Left renal pelvis (tissue), 4 donors: ENCODE data around the gene SUN2. TPM values are rescaled to one million over a fixed set of nuclear protein-coding genes. Genes with fewer than 3 reads are reported as not detected.
"Not testable (repeated sequence)": the region's sequence is repeated elsewhere in the genome, so short reads cannot be mapped to it uniquely, and the experiment has no call there.

Source experiments
- DNase-seq, 4 donors: peaks; one replicate each; pipeline ENCODE4 v3.0.0-alpha.2; 2013; ENCODE audit warnings: low read depth in 4 of 4, low spot score in 3 of 4
- polyA plus RNA-seq, 4 donors: library from polyadenylated mRNA; unstranded; fragments of 120-200 nt; gene quantifications; one replicate each; pipeline ENCODE4 v1.2.1, GENCODE V29; 2013; ENCODE audit not compliant: insufficient read length in 4 of 4

The SUN2 gene, protein sequence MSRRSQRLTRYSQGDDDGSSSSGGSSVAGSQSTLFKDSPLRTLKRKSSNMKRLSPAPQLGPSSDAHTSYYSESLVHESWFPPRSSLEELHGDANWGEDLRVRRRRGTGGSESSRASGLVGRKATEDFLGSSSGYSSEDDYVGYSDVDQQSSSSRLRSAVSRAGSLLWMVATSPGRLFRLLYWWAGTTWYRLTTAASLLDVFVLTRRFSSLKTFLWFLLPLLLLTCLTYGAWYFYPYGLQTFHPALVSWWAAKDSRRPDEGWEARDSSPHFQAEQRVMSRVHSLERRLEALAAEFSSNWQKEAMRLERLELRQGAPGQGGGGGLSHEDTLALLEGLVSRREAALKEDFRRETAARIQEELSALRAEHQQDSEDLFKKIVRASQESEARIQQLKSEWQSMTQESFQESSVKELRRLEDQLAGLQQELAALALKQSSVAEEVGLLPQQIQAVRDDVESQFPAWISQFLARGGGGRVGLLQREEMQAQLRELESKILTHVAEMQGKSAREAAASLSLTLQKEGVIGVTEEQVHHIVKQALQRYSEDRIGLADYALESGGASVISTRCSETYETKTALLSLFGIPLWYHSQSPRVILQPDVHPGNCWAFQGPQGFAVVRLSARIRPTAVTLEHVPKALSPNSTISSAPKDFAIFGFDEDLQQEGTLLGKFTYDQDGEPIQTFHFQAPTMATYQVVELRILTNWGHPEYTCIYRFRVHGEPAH
- 10 to 100 TPM; 48.2 to 72.2 (median 51.9) TPM for polyA plus RNA-seq

DNA sequence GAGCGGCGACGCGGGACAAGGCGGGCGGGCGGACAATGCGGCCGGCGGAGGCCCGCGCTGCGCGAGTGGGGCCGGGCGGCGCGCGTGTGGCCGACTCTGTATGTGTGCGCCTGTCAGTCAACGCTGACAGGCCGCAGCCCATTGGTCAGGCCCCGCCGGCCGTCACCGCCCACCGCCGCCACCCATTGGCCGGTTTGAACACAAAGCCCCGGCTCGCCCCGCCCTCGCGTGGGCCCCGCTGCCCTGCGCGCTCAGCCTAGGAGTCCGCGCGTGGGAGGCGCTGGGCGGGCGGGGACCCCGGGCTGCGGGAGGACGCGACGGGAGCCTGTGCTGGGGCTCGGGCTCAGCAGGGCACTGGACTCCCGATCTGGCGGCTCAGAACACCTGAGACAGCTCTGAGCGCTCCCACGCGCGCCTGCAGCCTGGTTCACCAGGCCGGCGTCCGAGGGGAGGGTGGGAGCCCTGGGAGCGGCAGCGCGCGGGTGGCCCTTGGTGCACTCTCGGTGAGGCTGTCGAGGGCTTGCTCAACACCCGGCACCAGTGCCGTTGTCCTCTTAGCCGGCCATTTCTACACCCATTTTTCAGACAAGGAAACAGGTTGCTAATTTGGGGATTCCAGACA, at the start of gene SUN2:
Gene SUN2 (minus strand): TSS at position 88 of the 622 bp plus-strand sequence. CDS start 3,370 bp downstream, outside the sequence.
- DNase-seq, result peak; percentile 61 to 78 (median 74)

DNA sequence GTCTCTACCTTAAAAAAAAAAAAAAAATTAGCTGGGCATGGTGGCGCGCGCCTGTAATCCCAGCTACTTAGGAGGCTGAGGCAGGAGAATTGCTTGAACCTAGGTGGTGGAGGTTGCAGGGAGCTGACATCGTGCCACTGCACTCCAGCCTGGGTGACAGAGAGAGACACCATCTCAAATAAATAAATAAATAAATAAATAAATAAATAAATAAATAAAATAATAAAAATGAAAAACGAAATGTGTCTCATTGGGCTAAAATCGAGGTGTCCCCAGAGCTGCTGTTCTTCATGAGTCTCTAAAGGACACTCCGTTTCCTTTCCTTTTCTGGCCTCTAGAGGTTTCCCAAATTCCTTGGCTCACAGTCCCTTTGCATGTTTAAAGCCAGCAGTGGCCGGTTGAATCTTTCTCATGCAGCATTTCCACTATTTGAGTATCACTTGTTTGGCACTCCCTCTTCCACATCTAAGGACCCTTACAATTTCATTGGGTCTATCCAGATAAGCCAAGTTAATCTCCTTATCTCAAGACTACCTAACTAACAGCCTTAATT, 49.3 kb upstream of the SUN2 start:
- not testable (repeated sequence) for DNase-seq

DNA sequence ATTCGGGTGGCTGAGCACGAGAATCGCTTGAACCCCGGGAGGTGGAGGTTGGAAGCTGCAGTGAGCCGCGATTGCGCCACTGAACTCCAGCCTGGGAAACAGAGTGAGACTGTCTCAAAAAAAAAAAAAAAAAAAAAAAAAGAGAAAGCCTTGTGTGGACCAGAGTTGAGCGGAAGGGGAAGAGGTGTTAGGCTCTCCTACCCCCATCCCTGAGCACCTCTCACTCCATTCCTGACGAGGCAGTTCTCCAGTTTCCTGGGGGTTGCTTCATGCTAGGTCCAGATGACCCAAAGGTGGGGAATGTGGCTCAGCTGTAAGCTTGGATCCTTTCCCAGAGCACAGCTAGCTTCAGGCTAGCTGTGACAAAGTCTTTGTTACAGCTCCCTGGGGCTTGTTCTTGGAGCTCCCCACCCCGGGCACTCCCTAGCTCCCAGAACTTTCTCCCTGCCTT, 46.9 kb upstream of the SUN2 start:
- DNase-seq, result no peak

DNA sequence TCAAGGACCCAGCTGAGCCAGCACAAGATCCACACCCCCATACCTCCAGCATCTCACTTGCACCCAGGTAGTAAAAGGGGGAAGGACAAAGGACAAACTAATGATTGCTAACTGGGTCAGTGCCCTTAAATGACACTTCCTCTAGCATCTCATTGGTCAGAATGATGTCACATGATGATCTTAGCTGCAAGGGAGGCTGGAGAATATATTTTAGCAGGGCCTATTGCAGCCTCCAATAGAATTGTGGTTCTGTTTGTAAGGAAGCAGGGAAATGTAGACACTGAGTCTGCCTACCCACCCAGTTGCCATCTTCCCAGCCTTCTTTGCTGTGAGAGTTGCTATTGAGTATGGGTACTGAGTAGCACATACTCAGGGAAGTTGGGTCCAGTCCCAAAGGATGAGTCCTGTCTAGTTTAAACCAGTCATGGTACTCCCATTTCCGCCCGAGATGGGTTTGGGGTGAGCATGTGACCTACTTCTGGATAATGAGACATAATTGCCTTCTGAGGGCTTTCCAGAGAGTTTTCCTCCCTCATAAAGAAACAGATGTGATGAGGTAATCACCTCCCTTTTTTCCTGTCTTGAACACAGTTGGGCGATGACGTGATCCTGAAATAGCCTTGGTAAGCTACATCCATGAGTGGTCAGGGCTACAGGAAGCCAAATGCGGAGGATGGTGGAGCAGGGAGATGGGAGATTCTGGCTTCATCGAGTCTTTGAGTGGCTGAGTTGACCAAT, 43.6 kb upstream of the SUN2 start:
- no peak for DNase-seq

DNA sequence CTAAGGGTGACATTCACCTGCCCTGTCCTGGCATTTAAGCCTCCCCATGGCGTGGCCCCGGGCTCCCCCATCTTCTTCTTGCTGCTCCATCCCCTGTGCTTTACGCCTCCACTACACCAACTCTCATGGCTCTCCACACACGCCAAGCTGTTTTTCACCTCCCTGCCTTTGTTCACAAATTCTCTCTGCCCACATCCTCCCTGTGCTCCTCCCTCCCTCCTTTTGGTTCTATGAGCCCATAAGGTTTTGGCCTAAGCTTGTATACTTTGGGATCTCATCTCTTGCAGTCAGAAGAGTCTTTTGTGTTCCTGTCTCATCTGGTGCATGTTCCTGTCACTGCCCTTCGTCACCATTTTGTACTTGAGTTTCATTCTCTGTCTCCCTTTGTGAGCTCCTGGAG, 42.7 kb upstream of the SUN2 start:
- DNase-seq, result no peak

DNA sequence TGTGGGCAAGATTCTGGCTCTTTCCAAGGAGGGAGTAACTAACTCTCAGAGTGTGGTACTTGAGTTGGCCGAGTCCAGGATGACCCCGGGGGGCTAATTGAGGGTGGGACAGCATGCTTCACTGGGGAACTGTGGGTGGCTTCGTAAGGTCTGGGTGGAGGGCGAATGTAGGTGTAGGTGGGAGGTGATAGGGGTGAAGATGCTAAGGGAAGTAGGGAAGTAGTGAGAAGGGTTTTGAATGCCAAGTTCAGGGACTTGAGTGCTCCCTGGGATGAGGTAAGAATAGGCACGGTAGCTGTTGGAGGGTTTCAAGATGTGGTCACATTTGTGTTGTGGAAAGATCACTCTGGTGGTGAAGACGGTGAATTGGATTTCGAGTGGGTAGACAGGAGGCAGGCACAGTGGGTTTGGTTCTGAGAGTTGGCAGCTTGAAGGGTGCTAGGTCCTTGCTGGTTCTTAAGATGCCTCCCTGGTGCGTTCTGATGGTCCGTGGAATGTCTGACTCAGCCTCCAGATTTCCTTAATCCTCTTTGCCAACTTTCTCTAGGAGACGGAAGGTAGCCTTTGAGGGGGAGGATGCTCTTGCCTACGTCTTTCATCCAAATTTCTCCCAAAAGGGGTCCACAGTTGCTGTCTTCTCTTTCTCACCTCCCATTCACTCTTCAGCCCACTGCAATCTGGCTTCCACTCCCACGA, 40.6 kb upstream of the SUN2 start:
- DNase-seq, result no peak

DNA sequence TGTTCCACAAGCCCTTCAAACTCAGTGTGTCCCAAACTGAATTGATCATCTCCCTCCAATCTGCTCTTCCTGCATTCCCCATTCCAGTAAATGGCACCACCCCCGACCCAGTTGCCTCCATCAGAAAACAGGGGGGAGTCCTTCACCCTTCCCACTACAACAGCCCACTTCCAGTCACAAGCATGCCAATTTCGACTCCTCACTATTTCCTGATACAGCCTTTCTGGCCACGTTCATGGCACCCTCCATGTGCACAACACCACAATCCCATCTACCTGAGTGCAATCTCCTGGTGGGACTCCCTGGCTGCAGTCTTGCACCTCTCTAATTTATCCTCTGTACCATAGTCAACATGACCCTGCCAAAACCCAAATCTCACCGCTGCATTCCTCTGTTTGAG, 39.8 kb upstream of the SUN2 start:
- no peak for DNase-seq

DNA sequence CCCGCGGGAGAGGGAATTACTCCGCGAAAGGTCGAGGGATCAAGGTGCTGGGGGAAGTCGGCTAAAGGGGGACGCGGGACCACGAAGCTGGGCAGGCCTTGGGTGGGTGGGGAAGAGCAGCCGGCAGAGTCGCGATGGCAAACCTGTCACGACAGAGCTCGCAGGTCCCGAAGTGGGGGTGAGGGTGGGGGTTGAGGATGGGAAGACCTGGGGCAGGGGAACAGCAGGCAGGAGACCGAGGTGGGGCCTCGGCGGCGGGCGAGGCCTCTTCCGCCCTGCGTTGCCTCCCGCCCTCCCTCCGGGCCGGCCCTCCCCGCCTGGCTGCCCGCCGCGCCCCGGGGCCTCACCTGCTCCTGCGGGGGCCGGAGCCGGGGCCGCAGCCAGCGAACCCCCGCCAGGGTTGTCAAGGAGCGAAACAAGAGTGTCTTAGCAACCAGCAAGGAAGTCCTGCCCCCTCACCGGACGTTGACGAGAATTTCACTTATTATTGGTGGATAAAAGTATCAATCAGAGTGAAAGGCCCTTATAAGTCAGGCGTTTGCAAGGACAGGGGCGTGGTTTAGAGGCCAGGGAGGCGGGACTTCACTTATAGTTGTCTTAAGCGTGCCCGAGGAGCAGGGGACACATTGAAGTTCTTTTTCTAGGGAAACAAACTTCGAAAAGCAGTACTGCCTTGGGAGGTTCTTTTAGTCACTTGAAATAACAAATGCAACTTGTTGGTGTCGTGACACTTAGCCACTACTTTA, 38.1 kb upstream of the SUN2 start, which contains the start of gene DNAL4:
Gene DNAL4 (minus strand): TSS at position 423 of the 746 bp plus-strand sequence. CDS start 11,412 bp downstream, outside the sequence.
- peak; percentile 95 to 98 (median 96) for DNase-seq

DNA sequence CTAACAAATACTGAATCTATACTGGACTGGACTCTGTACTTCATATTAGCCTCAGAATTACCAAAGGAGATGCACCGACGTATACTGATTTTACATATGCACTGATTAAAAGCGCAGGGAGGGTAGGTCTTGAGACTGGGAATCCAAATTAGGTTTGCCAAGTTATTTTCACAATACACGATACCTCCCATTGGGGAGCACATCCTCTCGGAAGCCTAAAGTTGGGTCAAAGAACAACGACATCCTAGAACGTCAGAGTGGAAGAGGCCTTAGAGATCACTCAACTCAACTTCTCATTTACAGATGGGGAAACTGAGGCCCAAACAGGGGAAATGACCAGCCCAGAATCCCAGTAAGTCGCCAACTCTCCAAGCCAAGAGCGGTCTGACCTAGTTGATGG, 37.5 kb upstream of the SUN2 start:
- DNase-seq, result no peak

DNA sequence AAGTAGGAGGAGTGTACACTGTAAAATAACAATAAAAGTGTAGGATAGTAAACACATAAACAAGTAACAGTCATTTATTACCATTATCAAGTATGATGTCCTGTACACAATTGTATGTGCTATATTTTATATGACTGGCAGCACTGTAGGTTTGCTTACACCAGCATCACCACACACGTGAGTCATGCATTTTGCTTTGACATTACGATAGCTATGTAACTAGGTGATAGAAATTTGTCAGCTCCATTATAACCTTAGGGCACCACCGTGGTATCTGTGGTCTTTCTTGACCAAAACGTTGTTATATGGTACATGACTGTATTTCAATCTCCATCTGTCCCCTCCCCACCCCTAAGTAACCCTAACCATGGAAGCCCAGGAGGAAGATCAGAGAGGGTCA, 37.0 kb upstream of the SUN2 start:
- no peak for DNase-seq

DNA sequence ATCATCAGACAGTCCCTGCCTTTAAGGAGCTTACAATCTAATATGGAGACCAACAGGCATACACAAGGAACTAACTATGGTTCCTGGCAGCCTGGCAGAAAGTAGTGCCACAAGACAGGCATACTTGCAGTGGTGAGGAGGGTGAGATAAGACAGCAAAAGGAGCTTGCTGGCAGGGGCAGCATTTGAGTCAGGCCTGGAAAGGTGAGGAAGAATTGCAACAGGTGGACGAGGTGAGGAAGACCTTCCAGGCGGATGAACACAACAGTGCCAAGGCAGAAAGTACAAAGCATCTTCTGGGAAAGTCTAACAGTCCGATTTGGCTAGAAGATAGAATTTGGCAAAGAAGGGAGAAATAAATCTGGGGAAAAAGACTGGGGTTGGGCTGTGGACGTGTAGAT, 33.8 kb upstream of the SUN2 start:
- no peak for DNase-seq

DNA sequence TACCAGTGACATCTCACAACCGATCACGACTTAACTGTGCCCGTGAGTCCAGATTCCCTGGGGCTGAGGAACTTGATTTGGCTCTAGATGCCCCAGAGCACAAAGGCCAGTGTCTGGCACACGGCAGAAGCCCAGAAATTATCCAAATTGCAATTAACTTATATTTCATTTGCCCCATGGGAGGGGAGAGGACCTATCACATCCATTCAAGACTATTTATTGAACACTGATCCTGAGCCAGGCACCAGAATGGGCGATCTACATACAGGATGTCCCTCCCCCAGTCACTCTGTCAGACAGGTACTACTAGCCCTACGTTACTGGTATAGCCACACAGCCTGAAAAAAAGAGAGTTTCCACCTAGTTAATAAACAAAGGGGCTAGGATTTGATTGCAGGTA, 33.0 kb upstream of the SUN2 start:
- no peak for DNase-seq

DNA sequence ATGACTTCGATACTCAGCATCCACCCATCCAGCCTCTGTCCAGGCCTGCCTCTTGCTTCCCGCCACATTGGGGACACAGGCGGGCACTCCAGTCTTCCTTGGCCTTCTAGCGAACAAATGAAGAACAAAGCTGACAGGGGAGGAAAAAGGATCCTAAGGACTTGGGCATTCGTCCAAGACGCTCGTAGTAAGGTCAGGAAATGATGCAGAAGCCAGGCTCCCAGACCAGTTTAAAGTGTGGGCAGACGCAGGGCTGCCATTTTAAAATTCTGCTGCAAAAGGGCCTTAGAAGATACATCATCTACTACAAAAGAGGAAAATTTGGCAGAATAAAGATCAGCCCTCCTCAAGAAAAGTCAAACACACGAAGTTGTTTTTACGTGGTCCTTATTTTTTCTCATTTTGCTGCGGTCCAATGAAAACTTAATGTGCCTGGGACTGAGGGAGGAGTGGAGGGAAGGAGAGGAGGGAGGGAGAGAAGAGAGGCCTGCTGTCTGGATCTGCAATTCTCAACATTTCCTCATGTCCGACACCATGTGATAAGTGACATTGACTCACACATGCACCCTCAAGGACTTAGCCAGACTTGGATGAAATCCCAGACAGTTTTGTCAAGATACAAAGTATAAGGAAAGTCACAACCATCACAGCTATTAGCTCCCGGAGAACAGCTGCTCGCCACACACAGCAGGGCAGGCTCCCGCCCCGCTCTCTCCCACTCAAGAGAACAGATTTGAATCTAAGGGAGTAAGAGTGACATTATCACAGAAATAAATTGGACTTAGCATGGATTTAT, 32.4 kb upstream of the SUN2 start:
- peak in 2 of 4 donors; percentile 54 to 58 for DNase-seq

DNA sequence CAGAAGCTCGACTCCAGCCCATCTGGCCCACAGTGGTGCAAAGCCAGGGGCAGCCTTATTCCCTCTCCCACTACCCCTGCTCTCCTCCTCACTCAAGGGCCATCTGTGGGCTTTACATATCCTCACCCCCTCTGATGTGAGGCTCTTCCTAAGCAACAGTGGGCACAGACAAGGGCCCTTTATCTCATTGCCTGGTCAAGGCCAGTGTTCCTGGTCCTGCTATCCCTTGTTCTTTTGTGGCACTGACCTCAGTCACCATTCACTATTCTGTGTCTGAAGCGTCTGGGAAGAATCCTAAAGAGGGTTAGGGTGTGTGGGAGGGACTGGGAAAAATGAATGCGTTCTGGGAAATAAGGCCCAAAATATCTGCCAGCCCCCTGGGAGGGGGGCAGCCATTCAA, 30.8 kb upstream of the SUN2 start:
- DNase-seq, result no peak

DNA sequence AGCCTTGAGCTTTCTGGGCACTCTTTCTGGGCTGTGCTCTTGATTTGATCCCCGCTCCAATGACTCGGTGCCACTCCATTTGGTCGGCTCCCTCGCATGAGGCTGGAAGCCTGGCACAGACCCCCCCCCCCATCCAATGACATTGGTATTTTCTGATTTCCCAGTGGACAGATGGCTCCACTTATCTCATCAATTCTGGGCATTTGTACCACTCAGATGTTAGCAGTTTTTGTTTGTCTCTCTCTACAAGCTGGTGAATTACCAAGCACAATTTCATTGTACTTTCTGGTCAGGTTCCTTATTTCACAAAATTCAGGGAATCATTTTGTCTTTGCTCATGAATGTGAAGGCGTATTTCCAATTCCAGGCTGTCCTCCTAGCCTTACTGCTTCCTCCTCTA, 29.1 kb upstream of the SUN2 start:
- no peak for DNase-seq

DNA sequence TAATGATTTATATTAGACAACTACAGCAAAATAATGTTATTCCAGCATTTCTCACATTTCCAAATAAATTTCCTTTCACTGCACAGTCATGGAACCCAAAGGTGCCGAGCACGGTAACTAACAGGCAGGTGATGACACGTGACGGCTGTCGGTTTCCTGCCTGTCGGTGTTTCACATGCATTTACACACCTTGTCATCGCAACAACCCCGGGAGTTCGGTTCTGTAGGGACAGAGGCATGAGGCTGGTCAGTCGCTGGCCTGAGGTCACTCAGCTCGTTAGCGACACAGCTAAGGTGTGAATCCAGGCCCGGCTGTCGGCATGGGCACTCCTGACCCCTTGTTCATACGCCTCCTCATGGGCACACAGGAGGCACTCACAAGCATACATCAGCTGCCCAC, 28.2 kb upstream of the SUN2 start:
- DNase-seq, result no peak

DNA sequence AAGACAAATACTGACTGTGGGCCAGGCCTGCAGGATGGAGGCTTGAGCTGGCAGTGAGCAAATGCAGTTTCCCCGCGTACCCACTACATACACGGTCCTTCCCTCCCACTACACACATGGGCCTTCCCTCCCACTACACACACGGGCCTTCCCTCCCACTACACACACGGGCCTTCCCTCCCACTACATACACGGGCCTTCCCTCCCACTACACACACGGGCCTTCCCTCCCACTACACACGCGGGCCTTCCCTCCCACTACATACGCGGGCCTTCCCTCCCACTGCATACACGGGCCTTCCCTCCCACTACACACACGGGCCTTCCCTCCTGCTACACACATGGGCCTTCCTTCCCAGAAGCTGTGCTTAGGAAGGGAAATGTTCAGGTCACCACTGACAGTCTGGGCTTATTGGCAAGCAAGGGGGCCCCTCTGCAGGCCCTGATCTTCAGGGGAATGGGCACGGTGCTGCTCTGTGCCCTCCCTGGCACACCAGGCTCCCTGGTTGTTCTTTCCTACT, 27.4 kb upstream of the SUN2 start:
- DNase-seq, result no peak
